GM21526 (cell line): ENCODE data around the gene VPS13A.
A peak's percentile ranks its signal among the peaks of the same experiment; 100 is the strongest.

Experiments used
- ATAC-seq: cut with Tn5 transposase; IDR thresholded peaks from one replicate; pipeline ENCODE4 v1.9.1; 2021; ENCODE audit warnings: moderate library complexity; ENCODE audit not compliant: unreplicated experiment, low FRiP score

Gene VPS13A

DNA sequence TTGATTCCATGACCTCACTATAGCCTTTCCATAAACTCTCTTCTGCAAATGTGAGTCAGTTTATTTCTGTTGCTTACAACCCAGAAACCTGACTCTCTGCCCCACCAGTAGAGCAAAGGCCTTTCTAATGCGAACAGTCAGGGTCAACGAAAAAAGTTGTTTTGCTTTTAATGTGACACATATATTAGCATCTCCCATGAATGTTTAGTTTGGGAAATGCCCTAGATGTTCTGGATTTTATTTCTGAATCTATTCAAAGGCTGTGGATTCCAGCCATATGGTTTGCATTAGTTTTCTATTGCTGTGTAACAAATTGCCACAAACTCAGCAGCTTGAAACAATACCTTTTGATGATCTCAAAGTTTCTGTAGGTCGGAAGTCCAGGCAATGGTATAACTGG lies 277.3 kb downstream of the VPS13A start:
- ATAC-seq = no peak

DNA sequence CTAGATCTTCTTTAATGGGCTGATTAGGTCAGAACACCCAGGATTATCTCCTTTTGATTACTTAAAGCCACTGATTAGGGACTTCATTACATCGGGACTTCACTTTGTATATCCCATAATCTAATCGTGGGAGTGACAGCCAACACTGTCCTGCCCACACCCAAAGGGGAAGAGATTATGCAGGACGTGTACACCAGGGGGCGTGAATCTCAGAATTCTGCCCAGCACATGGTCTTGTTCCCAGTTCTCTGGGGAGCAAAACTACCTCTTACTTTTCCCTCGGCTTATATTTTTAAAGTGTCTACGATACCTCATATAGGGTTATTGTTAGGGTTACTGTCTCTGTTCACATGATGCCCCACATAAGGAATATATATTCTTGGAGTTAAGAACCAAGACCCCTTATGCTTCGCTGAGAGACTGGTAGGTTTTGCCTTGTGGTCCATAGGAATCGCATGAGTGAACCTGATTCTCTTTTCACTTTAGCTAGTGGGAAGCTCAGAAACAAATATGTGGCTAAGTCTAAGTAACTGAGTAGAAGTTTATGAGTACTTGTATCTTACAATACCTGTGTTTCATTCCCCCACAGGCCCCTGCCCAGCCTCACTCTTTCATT lies 278.1 kb downstream of the VPS13A start:
- peak; percentile 52 for ATAC-seq

DNA sequence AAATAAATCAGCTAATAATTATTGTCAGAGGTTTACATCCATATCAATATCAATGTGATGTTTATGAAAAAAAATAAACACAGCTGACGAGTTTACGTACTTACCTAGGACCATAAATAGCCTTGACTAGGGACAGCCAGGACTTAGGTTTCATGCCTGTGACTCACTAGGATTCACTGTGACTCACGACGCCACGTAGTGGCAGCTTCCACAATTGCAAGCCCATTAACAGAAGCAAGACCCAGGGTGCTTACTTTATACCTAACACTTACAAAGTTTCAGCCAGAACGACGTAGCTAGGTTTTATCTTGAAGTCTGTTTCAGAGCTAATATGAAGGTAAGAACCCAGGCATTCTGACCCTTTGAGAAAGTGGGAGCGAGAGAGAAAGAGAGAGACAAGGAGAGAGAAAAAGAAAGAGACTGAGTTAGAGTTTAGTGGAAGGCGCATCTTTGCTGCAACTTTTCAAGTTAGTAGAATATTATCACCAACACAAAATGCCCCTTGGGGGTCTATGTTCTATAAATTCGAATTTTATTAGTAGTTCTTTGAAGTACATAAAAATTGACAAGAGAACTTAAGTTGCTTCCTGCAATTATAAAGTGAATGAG lies 279.6 kb downstream of the VPS13A start:
- peak; percentile 78 for ATAC-seq

DNA sequence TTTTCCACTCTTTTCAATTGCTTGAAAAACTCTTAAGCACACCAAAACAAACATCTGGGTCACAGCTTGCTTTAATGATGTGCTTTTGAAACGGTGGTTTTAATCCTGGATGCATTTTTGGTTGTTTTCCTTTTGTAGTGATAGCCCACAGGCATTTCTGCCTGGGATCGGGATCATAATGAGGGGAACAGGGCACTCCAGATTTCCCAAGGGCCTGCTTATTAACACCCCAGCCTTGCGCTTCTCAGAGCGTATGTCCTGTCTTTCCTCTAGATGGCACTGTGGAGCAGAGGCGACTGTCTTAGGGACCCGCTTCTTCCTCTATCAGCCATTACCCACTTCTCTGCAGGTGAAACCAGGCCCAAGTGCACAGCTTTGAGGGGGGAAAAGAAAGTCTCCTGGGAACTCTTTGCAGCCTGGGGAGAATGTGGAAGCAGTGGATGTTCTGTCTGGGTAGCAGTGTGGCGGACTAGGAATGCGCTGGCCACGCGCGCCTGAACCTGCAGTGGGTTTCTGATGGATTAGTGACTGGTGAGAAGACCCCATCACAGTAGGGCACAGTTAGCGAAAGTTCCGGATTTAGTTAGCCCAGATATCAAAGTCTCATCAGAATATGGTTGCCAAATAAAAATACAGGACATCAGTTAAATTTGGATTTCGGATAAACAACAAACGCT lies 280.7 kb downstream of the VPS13A start:
- peak; percentile 72 for ATAC-seq

DNA sequence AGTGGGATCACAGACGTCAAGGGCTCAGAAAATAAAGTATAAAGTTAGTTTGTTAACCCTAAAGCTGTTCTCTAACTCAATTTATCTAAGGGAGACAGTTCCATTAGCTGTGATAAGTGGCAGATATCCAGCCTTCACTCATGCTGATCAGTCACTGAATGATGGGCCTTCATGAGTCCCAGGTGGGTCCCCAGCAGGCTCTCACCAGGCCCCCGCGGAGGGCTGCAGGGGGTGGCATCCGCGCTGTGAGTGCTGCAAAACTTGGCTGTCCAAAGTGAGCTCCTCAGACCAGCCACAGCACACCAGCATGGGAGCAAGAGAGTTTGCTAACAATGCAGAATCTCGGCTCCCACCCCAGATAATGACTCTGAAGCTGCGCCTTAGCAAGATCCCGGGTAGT lies 283.6 kb downstream of the VPS13A start:
- no peak for ATAC-seq

DNA sequence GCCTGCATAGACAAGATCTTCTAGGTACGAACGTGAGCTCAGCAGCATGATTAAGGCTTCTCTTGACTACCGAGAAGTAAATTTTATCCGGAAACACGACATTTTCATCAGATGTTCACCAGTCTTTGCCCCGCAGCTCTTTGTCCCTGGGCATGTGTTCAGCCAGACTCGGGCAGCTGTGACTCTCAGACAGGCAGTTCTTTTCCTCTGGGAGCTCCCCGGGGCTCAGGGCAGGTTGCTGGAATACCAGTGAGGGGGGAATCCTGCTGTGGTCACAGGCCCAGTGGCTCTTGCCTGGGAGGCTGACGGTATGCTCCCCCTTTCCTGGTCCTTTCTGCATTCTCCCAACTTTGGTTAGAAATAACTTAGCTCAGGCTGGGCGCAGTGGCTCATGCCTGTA lies 284.7 kb downstream of the VPS13A start:
- ATAC-seq = no peak

DNA sequence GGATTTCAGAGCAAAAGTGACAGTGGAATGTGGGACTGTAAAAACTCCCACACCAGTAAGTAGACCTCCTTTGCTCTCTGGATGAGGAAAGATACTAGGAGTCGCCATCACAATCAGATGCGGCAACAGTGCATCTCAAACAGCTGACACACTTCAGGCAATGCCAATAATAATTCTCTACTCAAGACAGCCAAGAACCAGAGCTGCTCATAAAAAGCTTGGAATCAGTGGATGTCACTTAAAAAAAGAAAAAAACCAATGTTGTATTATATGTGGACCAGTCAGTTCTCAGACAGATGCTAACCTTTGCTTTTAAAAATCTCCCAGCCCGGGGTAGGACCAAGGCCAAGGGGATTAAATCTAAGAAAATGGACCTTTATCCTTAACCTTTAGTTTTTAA lies 285.8 kb downstream of the VPS13A start:
- ATAC-seq = no peak

DNA sequence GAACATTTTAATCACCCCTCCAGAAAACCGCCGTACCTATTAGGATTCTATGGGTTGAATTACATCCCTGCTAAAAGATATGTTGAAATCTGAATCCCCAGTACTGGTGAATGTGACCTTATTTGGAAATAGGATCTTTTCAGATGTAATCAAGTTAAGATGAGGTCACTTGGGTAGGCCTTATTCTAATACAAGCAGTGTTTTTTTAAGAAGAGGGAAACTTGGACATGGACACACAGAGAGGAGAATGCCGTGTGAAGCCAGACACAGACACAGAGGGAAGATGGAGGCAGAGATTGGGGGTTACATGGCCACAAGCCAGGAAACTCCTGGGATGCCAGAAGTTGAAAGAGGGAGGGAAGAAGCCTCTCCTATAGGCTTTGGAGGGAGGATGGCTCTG lies 287.3 kb downstream of the VPS13A start:
- no peak for ATAC-seq

DNA sequence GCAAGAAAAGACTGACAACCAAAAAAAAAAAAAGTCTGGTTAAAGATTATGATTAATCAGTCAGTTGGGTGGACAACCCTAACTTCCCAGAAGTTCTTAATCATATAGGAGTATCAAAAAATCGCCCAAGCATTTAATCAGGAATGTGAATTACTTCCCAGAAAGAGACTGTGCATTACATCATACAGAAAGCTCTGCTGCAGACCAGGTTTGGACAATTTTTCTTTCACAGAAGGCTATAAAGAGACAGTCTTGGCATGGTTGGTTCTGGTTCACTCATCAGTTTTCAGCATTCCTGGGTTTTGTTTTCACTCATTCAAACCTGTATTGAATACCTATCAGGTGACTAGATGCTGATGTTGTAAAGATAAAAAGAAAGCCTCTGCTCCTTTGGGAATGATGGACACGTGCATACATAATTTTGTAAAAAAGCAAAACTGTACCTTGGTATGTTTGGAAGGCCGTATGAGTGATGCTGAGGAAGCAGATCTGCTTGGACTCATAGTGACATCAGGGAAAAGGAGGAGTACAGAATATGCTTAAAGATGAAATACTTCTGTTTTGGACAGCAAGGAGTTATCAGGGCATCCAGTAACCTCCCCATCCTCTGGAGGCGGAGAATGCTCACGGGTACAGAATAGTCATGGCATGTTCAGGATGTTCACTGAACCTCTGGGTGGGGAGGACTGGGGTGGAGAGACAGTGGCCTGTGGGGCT lies 292.3 kb downstream of the VPS13A start:
- ATAC-seq = no peak
